HCT116 (cell line): ENCODE data around the gene SLC41A3. TPM values are rescaled to one million over a fixed set of nuclear protein-coding genes. Genes with fewer than 3 reads are reported as not detected.

Experiments
- ATAC-seq: fragments of 200-7000 bp; cut with Tn5 transposase; 2 replicates; pipeline ENCODE4 v1.9.1; 2020; ENCODE audit warnings: mild to moderate bottlenecking, moderate library complexity
- BruUV-seq: library from RNA; stranded (reverse); fragments of 400-500 nt; replicated peaks from 2 replicates; lab custom pipeline; 2021; lab: Mats Ljungman, UMichigan
- CTCF ChIA-PET: fragments of 300-600 bp; sonication (Branson Sonifier 250); formaldehyde crosslinking; loops from one replicate; lab custom pipeline; 2021; ENCODE audit warnings: antibody characterized with exemption; lab: Charles Lee
- POLR2A ChIA-PET: fragments of 300-600, 350-600 bp; sonication (Branson Sonifier 250); formaldehyde crosslinking; loops from one replicate; lab custom pipeline; 2021; ENCODE audit warnings: antibody characterized with exemption; lab: Charles Lee
- RAD21 ChIA-PET, 2 experiments: fragments of 300-600 bp; sonication (Branson Sonifier 250); formaldehyde crosslinking; loops; one replicate each; lab custom pipeline; 2023; ENCODE audit warnings: low total read pairs in 2 of 2; ENCODE audit not compliant: uncharacterized antibody in 2 of 2, unreplicated experiment in 2 of 2, low non-redundant PET in 1 of 2; lab: Charles Lee
- DNase-seq: peaks from one replicate; pipeline ENCODE4 v3.0.0-alpha.2; 2010; ENCODE audit warnings: low read depth, low spot score
- H2AFZ ChIP-seq: fragments of 200-600 bp; shearing (Covaris generic), sonication (generic); 2 replicates; pipeline ENCODE4 v1.6.1; 2017; ENCODE audit warnings: low read depth, mixed run types, mixed read lengths, antibody characterized with exemption, low read length; ENCODE audit not compliant: poor library complexity, severe bottlenecking
- H3K27ac ChIP-seq: 2 replicates; pipeline ENCODE4 v1.5.1; 2012; ENCODE audit warnings: low read depth, low read length
- H3K27me3 ChIP-seq: fragments of 200-600 bp; sonication (generic); 2 replicates; pipeline ENCODE4 v1.6.1; 2016; ENCODE audit warnings: mixed run types, low read length, mixed read lengths; ENCODE audit not compliant: insufficient read depth
- H3K36me3 ChIP-seq, 2 experiments: fragments of 200-500 bp in 1 of 2; fragments of 200-600 bp in 1 of 2; sonication (Bioruptor generic) in 1 of 2; sonication (generic) in 1 of 2; 2 replicates each; pipeline versions ENCODE4 v1.5.1 to v1.6.1; 2014 to 2016; ENCODE audit warnings: low read length in 2 of 2, inconsistent platforms in 1 of 2, mixed read lengths in 1 of 2, mixed run types in 1 of 2; ENCODE audit not compliant: insufficient read depth in 2 of 2, control insufficient read depth in 1 of 2
- H3K4me1 ChIP-seq, 2 experiments: fragments of 200-600 bp in 1 of 2; sonication (generic) in 1 of 2; 2 replicates each; pipeline versions ENCODE4 v1.5.1 to v1.6.1; 2012 to 2017; ENCODE audit warnings: low read length in 2 of 2, inconsistent platforms in 1 of 2, mild to moderate bottlenecking in 1 of 2, mixed read lengths in 1 of 2, mixed run types in 1 of 2, moderate library complexity in 1 of 2; ENCODE audit not compliant: insufficient read depth in 2 of 2, control insufficient read depth in 1 of 2
- H3K4me2 ChIP-seq: fragments of 200-600 bp; sonication (generic); 2 replicates; pipeline ENCODE4 v1.6.1; 2017; ENCODE audit warnings: mixed run types, low read length, mixed read lengths
- H3K4me3 ChIP-seq, 2 experiments: fragments of 200-600 bp in 1 of 2; sonication (generic) in 1 of 2; replicated peaks in 1 of 2; 2 replicates each; pipeline ENCODE4 v1.5.1; 2011 to 2016; ENCODE audit warnings: low read length in 2 of 2, control low read depth in 1 of 2, low read depth in 1 of 2, mild to moderate bottlenecking in 1 of 2, mixed read lengths in 1 of 2, mixed run types in 1 of 2
- H3K79me2 ChIP-seq: fragments of 200-600 bp; sonication (generic); 2 replicates; pipeline ENCODE4 v1.6.1; 2017; ENCODE audit warnings: mild to moderate bottlenecking, mixed run types, low read length, moderate library complexity, mixed read lengths; ENCODE audit not compliant: insufficient read depth
- H3K9ac ChIP-seq: fragments of 200-600 bp; sonication (generic); 2 replicates; pipeline ENCODE4 v1.6.1; 2016; ENCODE audit warnings: low read length, mixed read lengths
- H3K9me2 ChIP-seq: fragments of 200-600 bp; sonication (generic), shearing (Covaris generic); 2 replicates; pipeline ENCODE4 v1.6.1; 2017; ENCODE audit warnings: mixed run types, mild to moderate bottlenecking, moderate library complexity; ENCODE audit not compliant: insufficient read depth
- H3K9me3 ChIP-seq, 2 experiments: fragments of 200-500 bp in 1 of 2; fragments of 200-600 bp in 1 of 2; sonication (Bioruptor generic) in 1 of 2; sonication (generic) in 1 of 2; 2 replicates each; pipeline ENCODE4 v1.6.1; 2014 to 2017; ENCODE audit warnings: low read length in 2 of 2, mixed read lengths in 2 of 2, inconsistent platforms in 1 of 2, low read depth in 1 of 2, mild to moderate bottlenecking in 1 of 2, mixed run types in 1 of 2, moderate library complexity in 1 of 2; ENCODE audit not compliant: control insufficient read depth in 1 of 2, insufficient read depth in 1 of 2
- H4K20me1 ChIP-seq: fragments of 200-600 bp; sonication (generic), shearing (Covaris generic); 2 replicates; pipeline ENCODE4 v1.6.1; 2017; ENCODE audit warnings: mixed run types, mild to moderate bottlenecking, moderate library complexity; ENCODE audit not compliant: insufficient read depth
- ATF3 ChIP-seq: IDR thresholded peaks from 2 replicates; pipeline ENCODE4 v1.6.1; 2012
- CBX3 ChIP-seq: IDR thresholded peaks from 2 replicates; pipeline ENCODE4 v1.6.1; 2012; ENCODE audit warnings: low read depth
- CEBPB ChIP-seq: IDR thresholded peaks from 2 replicates; pipeline ENCODE4 v1.6.1; 2012; ENCODE audit warnings: low read depth
- EGR1 ChIP-seq: IDR thresholded peaks from 2 replicates; pipeline ENCODE4 v1.6.1; 2012; ENCODE audit warnings: low read depth
- ELF1 ChIP-seq: IDR thresholded peaks from 2 replicates; pipeline ENCODE4 v1.6.1; 2012; ENCODE audit warnings: low read depth, borderline replicate concordance
- EZH2 ChIP-seq: fragments of 200-600 bp; sonication (generic); IDR thresholded peaks from 2 replicates; pipeline ENCODE4 v1.6.1; 2017; ENCODE audit warnings: antibody characterized with exemption, mixed run types
- EZH2phosphoT487 ChIP-seq: fragments of 200-600 bp; IDR thresholded peaks from 2 replicates; pipeline ENCODE4 v1.6.1; 2018; ENCODE audit warnings: antibody characterized with exemption, borderline replicate concordance
- FOSL1 ChIP-seq: IDR thresholded peaks from 2 replicates; pipeline ENCODE4 v1.6.1; 2012; ENCODE audit warnings: low read depth
- JUND ChIP-seq: IDR thresholded peaks from 2 replicates; pipeline ENCODE4 v1.6.1; 2012
- MAX ChIP-seq: IDR thresholded peaks from 2 replicates; pipeline ENCODE4 v1.6.1; 2012
- POLR2A ChIP-seq: IDR thresholded peaks from 2 replicates; pipeline ENCODE4 v1.7.0; 2011; ENCODE audit warnings: borderline replicate concordance; ENCODE audit not compliant: insufficient read depth, insufficient read length; ENCODE audit errors: extremely low read depth
- POLR2AphosphoS5 ChIP-seq: IDR thresholded peaks from 2 replicates; pipeline ENCODE4 v1.6.1; 2011; ENCODE audit warnings: mild to moderate bottlenecking, low read depth, low read length, moderate library complexity
- REST ChIP-seq: IDR thresholded peaks from 2 replicates; pipeline ENCODE4 v1.6.1; 2012; ENCODE audit warnings: low read depth
- SP1 ChIP-seq: IDR thresholded peaks from 2 replicates; pipeline ENCODE4 v1.6.1; 2012; ENCODE audit warnings: low read depth
- SRF ChIP-seq: IDR thresholded peaks from 2 replicates; pipeline ENCODE4 v1.6.1; 2012; ENCODE audit warnings: low read depth
- TCF7L2 ChIP-seq: IDR thresholded peaks from 2 replicates; pipeline ENCODE4 v1.7.0; 2011; ENCODE audit warnings: borderline replicate concordance, inconsistent platforms; ENCODE audit not compliant: insufficient read depth, insufficient read length; ENCODE audit errors: extremely low read depth
- YY1 ChIP-seq: IDR thresholded peaks from 2 replicates; pipeline ENCODE4 v1.6.1; 2011; ENCODE audit warnings: low read length, low read depth, moderate library complexity, mild to moderate bottlenecking; ENCODE audit not compliant: insufficient replicate concordance; ENCODE audit errors: extremely low read depth
- ZFX ChIP-seq: fragments of 450-650 bp; IDR thresholded peaks from 2 replicates; pipeline ENCODE4 v1.6.1; 2017
- ZNF274 ChIP-seq: fragments of 200-500 bp; sonication (Bioruptor generic); IDR thresholded peaks from 2 replicates; pipeline ENCODE4 v1.6.1; 2014; ENCODE audit warnings: mild to moderate bottlenecking, low read depth, low read length, inconsistent platforms
- intact Hi-C: fragments of 100-400 bp; cut with micrococcal nuclease; formaldehyde crosslinking; loops from 2 replicates; pipeline ENCODE4 v1.10.0; 2022
- total RNA-seq: library from RNA; stranded (reverse); gene quantifications from one replicate; pipeline ENCODE4 v1.2.1, GENCODE V29; 2021; ENCODE audit not compliant: unreplicated experiment

The SLC41A3 gene
- total RNA-seq, 1 experiment from 2014 or later: 45.9 TPM

- no peaks in the 10 kb centered on the region for H3K79me2 ChIP-seq
- RAD21 ChIA-PET: no interaction called here
These were observed 29.3 kb upstream of the SLC41A3 start for GRCh38 chr3:126113238-126113555.

More at GRCh38 chr3:126113238-126113555, 29.3 kb upstream of the SLC41A3 start:
- H3K4me1 ChIP-seq: no peaks in the 10 kb centered on the region
- no peak overlapping the region for H2AFZ ChIP-seq
- no peaks in the 10 kb centered on the region for H4K20me1 ChIP-seq
- no peak overlapping the region for H3K4me3 ChIP-seq
- ChIA-PET POLR2A (no interaction called here), CTCF (no interaction called here)
- no peak for DNase-seq
- no peaks in the 10 kb centered on the region for H3K36me3 ChIP-seq
- intact Hi-C loops: loop anchor here (5.0 to 10.0 kb wide), 2 partner anchors 141 to 188 kb away; no protein-coding TSS in a partner anchor
- H3K27ac ChIP-seq: no peak overlapping the region
- no peak overlapping the region for H3K9ac ChIP-seq
- no peak for ATAC-seq
- no peaks in the 10 kb centered on the region for H3K9me2 ChIP-seq
- no peaks in the 10 kb centered on the region for H3K9me3 ChIP-seq
- BruUV-seq: no TSS peak
- H3K27me3 ChIP-seq: no peaks in the 10 kb centered on the region
- H3K4me2 ChIP-seq: no peak overlapping the region
- TF ChIP-seq ELF1 (no peak), TCF7L2 (no peak), JUND (no peak), POLR2AphosphoS5 (no peak), ZFX (no peak), EZH2phosphoT487 (no peak), ATF3 (no peak), ZNF274 (no peak), MAX (no peak), REST (no peak), CEBPB (no peak), EZH2 (no peak), POLR2A (no peak), SRF (no peak), FOSL1 (no peak), YY1 (no peak), CBX3 (no peak), EGR1 (no peak), SP1 (no peak)
